Brain microvascular endothelial cell (primary cell): ENCODE results near the gene TRAPPC6A.

Source experiments
- DNase-seq: peaks from one replicate; pipeline ENCODE4 v3.0.0-alpha.2; 2020
- H3K27ac ChIP-seq: fragments of 250-450 bp; sonication (Bioruptor Pico); 2 replicates; pipeline ENCODE4 v1.5.1; 2020; ENCODE audit warnings: mild to moderate bottlenecking, moderate library complexity
- H3K27me3 ChIP-seq: fragments of 250-450 bp; sonication (Bioruptor Pico); replicated peaks from 2 replicates; pipeline ENCODE4 v1.5.1; 2020; ENCODE audit warnings: mild to moderate bottlenecking
- H3K36me3 ChIP-seq: fragments of 250-450 bp; sonication (Bioruptor Pico); replicated peaks from 2 replicates; pipeline ENCODE4 v1.5.1; 2020; ENCODE audit warnings: mild to moderate bottlenecking
- H3K4me3 ChIP-seq: 2 replicates; pipeline ENCODE4 v1.5.1; 2011; ENCODE audit warnings: low read depth, mild to moderate bottlenecking, control low read depth, low read length, moderate library complexity
- in situ Hi-C: cut with HindIII; loops from 2 replicates; pipeline ENCODE4 v1.10.0; 2017; ENCODE audit warnings: low sequenced_read_pairs, low pct_ligation_motif_present
- TF ChIP-seq, protein P1 (sequence below): IDR thresholded peaks from 2 replicates; pipeline ENCODE4 v1.5.1; 2011; ENCODE audit warnings: low read depth, mild to moderate bottlenecking, moderate library complexity, low read length, control low read depth, inconsistent platforms; ENCODE audit errors: missing control alignments

TRAPPC6A gene

DNA sequence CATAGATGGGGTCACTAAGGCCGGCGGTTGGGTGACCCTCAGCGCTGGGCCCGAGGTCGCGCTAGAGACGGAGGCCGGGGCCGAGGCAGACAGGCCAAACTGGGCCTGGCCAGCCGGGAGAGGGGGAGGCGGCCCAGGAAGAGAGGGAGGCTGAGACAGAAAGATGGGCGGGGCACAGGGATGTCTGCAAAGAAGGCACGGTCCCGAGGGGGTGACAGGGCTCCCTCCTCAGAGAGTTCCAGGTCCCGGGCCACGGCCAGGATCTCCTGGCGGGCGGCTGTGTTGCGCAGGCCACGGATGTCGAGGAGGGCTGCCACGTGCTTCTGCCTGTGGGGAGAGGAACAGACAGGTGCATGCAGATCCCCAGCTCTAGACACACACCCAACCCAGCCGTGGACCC lies 35.0 kb upstream of the TRAPPC6A start:
- Histone ChIP-seq H3K36me3 (no peaks in the 10 kb centered on the region), H3K4me3 (no peak overlapping the region), H3K27ac (no peak overlapping the region), H3K27me3 (peaks cover 21% of the 10 kb centered on the region)
- TF ChIP-seq, protein P1, sequence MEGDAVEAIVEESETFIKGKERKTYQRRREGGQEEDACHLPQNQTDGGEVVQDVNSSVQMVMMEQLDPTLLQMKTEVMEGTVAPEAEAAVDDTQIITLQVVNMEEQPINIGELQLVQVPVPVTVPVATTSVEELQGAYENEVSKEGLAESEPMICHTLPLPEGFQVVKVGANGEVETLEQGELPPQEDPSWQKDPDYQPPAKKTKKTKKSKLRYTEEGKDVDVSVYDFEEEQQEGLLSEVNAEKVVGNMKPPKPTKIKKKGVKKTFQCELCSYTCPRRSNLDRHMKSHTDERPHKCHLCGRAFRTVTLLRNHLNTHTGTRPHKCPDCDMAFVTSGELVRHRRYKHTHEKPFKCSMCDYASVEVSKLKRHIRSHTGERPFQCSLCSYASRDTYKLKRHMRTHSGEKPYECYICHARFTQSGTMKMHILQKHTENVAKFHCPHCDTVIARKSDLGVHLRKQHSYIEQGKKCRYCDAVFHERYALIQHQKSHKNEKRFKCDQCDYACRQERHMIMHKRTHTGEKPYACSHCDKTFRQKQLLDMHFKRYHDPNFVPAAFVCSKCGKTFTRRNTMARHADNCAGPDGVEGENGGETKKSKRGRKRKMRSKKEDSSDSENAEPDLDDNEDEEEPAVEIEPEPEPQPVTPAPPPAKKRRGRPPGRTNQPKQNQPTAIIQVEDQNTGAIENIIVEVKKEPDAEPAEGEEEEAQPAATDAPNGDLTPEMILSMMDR = no peak
- no peak for DNase-seq
- in situ Hi-C loops = no loop called here

DNA sequence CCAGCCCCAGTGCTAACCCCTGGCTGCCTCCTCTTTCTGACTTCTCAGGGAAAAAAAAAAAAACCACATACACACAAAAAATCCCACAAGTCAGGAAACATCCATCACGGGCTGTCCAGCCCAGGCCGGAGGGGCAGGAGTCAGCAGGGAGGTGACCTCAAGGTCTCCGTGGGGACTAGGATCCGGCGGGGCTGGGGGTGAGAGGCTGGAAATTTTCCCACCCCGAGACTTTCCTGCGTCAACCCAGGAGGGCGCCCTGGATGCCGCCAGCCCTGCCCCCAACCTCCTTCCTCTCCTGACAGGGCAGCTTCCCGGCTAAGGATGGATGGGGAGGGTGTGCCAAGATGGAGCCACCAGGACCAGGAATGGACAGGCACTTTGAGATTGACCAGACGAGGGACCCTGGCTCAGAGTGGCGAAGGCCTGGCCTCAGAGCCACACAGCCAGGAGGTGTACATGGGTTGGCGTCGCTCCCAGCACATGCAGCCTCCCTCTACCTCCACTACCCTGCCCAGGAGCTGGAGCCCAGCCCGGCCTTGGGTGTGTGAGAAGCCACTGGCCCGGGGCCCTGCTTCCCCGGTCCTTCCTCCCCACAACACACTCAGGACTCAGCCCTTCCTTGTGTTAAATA lies 33.8 kb upstream of the TRAPPC6A start:
- Histone ChIP-seq H3K27ac (no peak overlapping the region), H3K27me3 (peaks cover 11% of the 10 kb centered on the region), H3K36me3 (no peaks in the 10 kb centered on the region), H3K4me3 (no peak overlapping the region)
- in situ Hi-C loops = no loop called here
- TF ChIP-seq, protein P1 = no peak
- DNase-seq = no peak

DNA sequence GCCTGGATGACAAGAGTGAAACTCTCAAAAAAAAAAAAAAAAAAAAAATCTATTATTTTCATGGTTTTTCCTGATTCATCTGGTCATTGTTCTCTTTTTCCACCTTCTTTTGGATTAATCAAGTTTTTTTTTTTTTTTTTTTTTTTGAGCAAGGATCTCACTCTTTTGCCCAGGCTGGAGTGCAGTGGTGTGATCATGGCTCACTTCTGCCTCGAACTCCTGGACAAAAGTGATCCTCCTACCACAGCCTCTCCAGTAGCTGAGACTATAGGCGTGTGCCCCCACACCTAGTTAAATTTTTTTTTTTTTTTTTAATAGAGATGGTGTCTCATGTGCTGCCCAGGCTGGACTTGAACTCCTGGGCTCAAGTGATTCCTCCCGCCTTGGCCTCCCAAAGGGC lies 28.3 kb upstream of the TRAPPC6A start:
- in situ Hi-C loops = no loop called here
- Histone ChIP-seq H3K27me3 (no peaks in the 10 kb centered on the region), H3K36me3 (no peaks in the 10 kb centered on the region), H3K4me3 (no peak overlapping the region), H3K27ac (no peak overlapping the region)
- no peak for DNase-seq
- TF ChIP-seq, protein P1 = no peak

DNA sequence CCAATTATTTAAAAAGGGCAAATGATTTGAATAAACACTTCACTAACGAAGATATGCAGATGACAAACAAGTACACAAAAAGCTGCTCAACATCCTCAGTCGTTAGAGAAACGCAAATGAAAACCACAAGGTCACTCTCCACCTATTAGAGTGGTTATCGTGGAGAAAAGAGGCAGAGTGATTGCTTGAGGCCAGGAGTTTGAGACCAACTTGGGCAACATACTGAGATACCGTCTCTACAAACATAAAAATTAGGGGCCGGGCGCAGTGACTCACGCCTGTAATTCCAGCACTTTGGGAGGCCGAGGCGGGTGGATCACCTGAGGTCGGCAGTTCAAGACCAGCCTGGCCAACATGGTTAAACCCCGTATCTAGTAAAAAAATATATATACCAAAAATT lies 27.8 kb upstream of the TRAPPC6A start:
- H3K4me3 ChIP-seq = no peak overlapping the region
- no peaks in the 10 kb centered on the region for H3K36me3 ChIP-seq
- no peak overlapping the region for H3K27ac ChIP-seq
- H3K27me3 ChIP-seq = no peaks in the 10 kb centered on the region
- in situ Hi-C loops = no loop called here
- DNase-seq = no peak
- TF ChIP-seq, protein P1 = no peak

DNA sequence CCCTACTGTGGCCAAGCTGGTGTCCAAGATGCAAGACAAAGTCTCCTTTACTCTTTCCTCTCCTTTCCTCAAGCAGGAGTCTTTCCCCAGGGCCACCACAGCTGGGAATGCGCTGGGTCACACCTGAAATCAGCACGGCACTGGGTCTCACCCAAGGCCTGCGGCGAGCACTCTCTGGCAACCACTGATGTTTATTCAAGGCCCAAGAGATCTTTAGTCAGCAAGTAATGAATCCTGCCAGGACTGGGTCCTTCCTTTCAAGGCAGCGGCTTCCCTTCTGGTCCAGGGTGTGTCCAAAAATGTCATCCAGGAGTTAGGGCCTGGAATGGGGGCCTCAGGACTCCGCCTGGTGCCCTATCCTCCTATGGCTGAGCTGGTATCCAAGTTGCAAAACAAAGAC lies 24.6 kb upstream of the TRAPPC6A start:
- TF ChIP-seq, protein P1 = no peak
- H3K27me3 ChIP-seq = no peaks in the 10 kb centered on the region
- H3K36me3 ChIP-seq = no peaks in the 10 kb centered on the region
- no peak overlapping the region for H3K4me3 ChIP-seq
- H3K27ac ChIP-seq = no peak overlapping the region
- no peak for DNase-seq
- in situ Hi-C loops = no loop called here

DNA sequence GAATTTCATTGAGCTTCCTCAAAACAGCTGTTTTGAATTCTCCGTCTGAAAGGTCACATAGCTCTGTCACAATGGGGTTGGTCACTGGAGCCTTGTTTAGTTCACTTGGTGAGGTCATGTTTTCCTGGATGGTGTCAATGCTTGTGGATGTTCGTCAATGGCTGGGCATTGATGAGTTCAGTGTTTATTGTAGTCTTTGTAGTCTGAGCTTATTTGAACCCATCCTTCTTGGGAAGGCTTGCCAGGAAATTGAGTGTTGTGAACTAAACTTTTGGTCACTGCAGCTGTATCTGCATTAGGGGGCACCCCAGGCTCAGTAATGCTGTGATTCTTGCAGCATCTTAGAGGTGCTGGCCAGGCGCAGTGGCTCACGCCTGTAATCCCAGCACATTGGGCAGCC lies 22.5 kb upstream of the TRAPPC6A start:
- Histone ChIP-seq H3K4me3 (no peak overlapping the region), H3K27me3 (no peaks in the 10 kb centered on the region), H3K27ac (no peak overlapping the region), H3K36me3 (no peaks in the 10 kb centered on the region)
- peak; percentile 69 for DNase-seq
- in situ Hi-C loops = no loop called here
- TF ChIP-seq, protein P1 = peak; percentile 67
